ENCODE results near the gene SPATA24.

DNA sequence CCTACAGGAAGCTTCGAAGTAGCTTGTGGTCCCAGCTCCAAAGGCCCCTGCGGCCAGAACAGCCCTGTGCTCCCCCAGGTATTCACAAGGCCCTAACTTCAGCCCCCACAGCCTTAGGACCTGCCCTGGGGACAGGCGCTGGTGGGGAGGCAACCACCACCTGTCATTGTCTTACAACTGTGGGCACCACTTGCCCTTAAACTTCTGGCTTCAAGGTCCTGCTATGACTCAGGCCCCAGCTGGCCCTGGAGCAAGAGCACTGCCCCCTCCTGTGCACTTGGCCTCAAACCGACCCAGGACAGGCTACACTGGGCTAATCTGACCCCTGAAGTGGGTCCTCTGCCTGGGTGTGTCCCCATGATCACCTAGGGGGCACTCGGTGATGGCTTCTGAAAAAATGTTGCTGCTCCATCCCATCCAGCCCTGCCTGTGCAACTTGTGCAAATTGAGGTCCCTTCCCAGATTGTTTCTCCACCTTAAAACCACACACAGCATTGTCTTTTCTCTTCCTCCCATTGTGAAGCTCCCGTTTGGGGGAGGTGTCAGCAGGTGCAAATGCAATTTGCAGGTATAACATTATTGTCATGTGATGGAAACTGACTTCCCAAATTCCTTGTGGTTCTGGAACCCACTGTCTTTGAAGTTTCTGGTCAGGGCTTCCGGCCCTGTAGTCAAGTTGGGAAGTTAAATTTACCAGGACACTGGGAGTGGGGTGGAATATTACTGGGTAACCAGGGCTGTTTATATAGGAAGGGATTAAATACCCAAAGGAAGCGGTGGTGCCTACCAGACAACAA lies 7.8 kb downstream of the SPATA24 start:
- TF ChIP-seq YY1 (IDR thresholded peaks at IDR 0.05) (no peak), TAF1 (conservative IDR thresholded peaks at IDR 0.05) (no peak), GABPA (IDR thresholded peaks at IDR 0.05 in 1 of 2, conservative IDR thresholded peaks at IDR 0.05 in 1 of 2) (no peak), EGR1 (IDR thresholded peaks at IDR 0.05; ENCODE audit: low read depth in 2 of 2) (no peak), RXRA (IDR thresholded peaks at IDR 0.05) (no peak)
- TF ChIP-seq, protein P1, sequence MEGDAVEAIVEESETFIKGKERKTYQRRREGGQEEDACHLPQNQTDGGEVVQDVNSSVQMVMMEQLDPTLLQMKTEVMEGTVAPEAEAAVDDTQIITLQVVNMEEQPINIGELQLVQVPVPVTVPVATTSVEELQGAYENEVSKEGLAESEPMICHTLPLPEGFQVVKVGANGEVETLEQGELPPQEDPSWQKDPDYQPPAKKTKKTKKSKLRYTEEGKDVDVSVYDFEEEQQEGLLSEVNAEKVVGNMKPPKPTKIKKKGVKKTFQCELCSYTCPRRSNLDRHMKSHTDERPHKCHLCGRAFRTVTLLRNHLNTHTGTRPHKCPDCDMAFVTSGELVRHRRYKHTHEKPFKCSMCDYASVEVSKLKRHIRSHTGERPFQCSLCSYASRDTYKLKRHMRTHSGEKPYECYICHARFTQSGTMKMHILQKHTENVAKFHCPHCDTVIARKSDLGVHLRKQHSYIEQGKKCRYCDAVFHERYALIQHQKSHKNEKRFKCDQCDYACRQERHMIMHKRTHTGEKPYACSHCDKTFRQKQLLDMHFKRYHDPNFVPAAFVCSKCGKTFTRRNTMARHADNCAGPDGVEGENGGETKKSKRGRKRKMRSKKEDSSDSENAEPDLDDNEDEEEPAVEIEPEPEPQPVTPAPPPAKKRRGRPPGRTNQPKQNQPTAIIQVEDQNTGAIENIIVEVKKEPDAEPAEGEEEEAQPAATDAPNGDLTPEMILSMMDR (IDR thresholded peaks at IDR 0.05; ENCODE audit: low read depth, low read length, missing input control) = no peak
